Left lobe of liver (tissue), 2 donors: ENCODE data around the gene TMEM178B. TPM values are rescaled to one million over a fixed set of nuclear protein-coding genes. Genes with fewer than 3 reads are reported as not detected.
A peak's percentile ranks its signal among the peaks of the same experiment; 100 is the strongest.
"Not testable (repeated sequence)": the region's sequence is repeated elsewhere in the genome, so short reads cannot be mapped to it uniquely, and the experiment has no call there.

Source experiments
- ATAC-seq: fragments of 200-7000 bp; cut with Tn5 transposase; one replicate; pipeline ENCODE4 v1.9.1; 2020; ENCODE audit warnings: mild to moderate bottlenecking, moderate library complexity
- DNase-seq: peaks from one replicate; pipeline ENCODE4 v3.0.0-alpha.2; 2020; ENCODE audit warnings: low spot score
- total RNA-seq: library from RNA; stranded (reverse); gene quantifications from one replicate; pipeline ENCODE4 v1.2.1, GENCODE V29; 2021
- donor health status: DM: no; HTN: no; CAD: no; lungs with moderate emphysema.
- donor health status: DM: no; HTN: yes; CAD: no.

Gene TMEM178B
- total RNA-seq, 1 donor from 2014 or later = not detected

GRCh38 chr7:141370650-141371049 lies 296.8 kb downstream of the TMEM178B start:
- DNase-seq (no peak), ATAC-seq (no peak)

- DNase-seq = no peak
- no peak for ATAC-seq
Observed at GRCh38 chr7:141374425-141374824, 300.6 kb downstream of the TMEM178B start.

- DNase-seq = no peak
- ATAC-seq = no peak
Observed at GRCh38 chr7:141375442-141375841, 301.6 kb downstream of the TMEM178B start.

DNA sequence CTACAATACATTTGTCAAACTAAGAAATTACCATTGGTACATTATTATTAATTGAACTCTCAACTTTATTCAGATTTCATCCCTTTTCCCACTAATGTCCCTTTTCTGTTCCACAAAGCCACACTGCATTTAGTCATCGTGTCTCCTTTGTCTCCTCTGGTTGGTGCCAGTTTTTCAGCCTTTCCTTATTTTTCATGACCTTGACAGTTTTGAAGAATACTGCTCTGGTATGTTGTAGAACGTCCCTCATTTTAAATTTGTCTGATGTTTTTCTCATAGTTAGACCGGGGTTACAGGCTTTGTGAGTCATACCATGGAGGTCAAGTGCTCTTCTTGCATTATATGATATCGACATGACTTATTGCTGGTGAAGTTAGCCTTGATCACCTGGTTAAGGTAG lies 304.0 kb downstream of the TMEM178B start:
- no peak for ATAC-seq
- no peak for DNase-seq

- DNase-seq (no peak), ATAC-seq (no peak)
Observed at GRCh38 chr7:141378405-141378804, 304.5 kb downstream of the TMEM178B start.

DNA sequence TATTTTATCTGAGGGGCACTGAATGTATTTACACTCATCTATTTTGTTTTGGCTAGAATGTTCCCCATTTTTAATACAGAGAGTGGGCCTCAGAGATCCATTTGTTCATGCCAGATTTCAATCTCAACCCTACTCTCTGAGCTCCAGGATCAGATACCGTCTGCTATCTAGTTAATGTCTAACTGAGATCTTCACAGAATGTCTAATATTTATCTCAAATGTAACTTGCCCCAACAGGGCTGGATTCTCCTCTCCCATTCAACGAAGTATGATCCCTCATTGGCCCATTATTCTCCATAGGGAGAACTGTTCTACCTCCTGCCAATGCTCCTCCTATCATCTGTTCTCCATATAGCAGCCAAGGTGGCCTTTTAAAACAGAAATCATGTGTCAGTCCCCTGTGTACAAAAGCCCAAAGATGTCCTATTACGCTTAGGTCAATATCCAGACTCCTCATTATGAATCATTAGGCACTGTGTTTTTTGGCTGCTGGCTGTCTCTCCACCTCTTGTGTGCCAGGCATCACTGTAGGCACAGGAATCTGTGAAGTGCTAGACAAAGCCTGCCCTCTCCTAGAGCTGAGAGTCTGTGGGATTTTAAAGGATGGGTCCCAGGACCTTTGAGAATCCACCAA lies 308.0 kb downstream of the TMEM178B start:
- DNase-seq (no peak), ATAC-seq (peak; percentile 76)

DNA sequence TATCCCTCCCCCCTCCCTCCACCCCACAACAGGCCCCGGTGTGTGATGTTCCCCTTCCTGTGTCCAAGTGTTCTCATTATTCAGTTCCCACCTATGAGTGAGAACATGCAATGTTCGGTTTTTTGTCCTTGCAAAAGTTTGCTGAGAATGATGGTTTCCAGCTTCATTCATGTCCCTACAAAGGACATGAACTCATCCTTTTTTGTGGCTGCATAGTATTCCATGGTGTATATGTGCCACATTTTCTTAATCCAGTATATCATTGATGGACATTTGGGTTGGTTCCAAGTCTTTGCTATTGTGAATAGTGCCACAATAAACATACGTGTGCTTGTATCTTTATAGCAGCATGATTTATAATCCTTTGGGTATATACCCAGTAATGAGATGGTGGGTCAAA lies 309.5 kb downstream of the TMEM178B start:
- DNase-seq = not testable (repeated sequence)

DNA sequence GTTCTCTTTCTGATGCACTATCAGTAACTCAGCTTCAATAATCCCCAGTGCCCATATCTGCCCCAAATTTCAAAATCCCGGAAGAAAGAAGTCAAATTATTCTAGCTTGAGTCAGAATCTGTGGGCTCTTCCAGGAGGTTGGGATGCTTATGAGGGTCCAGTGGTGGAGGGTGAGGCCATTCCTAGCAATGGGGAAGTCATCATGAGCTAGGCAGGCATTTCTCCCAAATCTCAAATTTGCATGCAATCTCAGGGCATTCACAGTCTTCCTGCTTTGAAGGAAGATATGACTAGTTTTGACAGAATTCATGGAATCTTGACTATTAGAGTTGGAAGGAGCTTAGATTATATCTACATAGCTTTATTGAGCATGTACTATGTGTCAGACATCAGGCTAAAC lies 313.0 kb downstream of the TMEM178B start:
- DNase-seq (no peak), ATAC-seq (no peak)

More for the DNA sequence above, 309.5 kb downstream of the TMEM178B start:
- ATAC-seq = not testable (repeated sequence)

GRCh38 chr7:141387521-141388217 lies 313.8 kb downstream of the TMEM178B start:
- no peak for ATAC-seq
- DNase-seq = no peak

DNA sequence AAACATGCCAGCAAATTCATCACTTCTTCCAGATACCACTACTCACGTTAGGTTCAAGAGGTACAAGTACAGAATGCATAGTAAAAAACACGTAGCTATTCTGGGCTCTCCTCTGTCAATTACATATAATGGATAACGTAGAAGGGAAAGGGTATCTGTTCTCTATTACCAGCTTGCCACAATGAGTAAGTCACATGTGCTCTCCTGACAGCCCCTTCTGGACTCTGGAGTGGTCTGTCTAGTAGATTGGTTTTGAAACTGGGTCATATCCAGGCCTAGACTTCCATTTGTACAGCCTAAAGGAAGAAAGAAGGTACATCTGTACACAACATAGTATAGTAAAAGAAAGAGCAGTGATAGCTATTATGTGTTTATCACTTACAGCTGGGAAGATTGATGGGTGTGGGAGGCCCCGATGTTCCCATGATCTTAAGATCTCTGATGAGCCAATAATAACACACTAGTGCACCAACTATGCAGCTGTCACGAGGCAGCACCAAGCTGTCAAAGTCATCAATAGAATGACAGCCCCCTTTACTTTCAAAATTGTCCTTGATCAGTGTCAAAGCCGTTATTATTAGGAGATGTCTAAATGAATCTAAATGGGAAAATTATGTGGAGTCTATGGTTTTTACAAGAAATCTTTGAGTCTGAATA lies 315.4 kb downstream of the TMEM178B start:
- ATAC-seq (no peak), DNase-seq (no peak)

DNA sequence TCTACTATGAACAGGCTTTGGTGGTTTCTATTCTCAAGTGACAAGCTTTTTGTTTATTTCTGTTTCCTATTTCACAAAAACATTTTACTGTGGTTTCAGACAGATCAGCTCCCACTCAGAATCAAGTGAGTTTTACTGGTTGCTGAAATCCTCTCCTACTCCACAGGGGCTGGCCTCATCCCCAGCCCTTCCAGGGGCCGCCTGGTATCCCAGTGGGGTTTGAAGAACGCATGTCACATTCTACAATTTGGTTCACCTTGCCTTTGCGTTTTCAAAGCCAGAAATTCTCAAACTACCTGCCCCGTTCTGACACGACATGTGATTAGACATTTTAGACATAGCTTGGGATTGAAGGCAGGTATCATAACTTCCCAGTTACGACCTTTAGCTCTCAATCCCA lies 316.5 kb downstream of the TMEM178B start:
- DNase-seq = no peak
- no peak for ATAC-seq

- DNase-seq (no peak), ATAC-seq (no peak)
Observed at GRCh38 chr7:141393056-141393455, 319.2 kb downstream of the TMEM178B start.

DNA sequence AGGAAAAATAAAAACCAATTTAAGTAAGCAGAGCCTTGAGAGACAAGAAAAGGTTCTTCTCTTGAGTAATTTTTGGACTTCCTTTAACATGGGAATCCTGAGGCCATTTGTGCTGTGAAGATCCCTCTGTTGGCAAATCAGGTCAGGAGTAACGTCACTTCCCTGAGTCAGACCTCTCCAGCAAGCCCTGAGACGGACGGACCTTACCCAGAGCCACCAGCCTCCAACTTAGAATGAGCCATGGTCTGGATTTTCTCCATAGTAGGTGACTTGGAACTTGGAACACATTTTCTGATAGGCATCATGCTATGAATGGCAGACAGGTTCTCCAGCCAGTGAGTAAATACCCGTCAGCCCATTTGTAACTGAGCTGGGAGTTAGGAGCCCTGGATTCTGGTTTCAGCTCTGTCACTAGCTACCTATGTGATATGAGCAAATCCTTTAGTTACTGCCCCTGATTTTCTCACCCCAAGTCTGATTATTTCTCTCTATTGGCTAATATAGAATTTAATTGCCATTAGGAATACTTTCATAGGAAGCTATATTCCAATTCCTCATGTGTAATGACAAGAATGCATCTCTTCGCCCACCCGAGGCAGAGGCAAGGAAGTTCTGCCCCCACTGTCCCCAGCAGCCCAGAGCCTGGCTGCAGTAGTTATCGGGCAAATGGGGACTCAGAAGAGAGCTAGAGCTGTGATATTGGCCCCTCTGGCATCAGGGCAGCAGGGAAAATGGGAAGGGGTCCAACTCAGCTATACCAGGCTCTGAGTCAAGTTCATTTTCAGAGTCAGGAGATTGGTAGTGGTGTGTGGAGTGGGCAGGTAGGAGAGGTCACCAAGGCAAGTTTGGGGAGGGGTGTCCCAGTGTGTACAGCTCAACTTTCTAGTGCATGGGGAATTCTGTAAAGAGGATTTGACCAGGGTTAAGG lies 323.6 kb downstream of the TMEM178B start:
- no peak for ATAC-seq

GRCh38 chr7:141400356-141400755 lies 326.5 kb downstream of the TMEM178B start:
- DNase-seq = no peak
- ATAC-seq = no peak

More for the DNA sequence above, 323.6 kb downstream of the TMEM178B start:
- DNase-seq = no peak

DNA sequence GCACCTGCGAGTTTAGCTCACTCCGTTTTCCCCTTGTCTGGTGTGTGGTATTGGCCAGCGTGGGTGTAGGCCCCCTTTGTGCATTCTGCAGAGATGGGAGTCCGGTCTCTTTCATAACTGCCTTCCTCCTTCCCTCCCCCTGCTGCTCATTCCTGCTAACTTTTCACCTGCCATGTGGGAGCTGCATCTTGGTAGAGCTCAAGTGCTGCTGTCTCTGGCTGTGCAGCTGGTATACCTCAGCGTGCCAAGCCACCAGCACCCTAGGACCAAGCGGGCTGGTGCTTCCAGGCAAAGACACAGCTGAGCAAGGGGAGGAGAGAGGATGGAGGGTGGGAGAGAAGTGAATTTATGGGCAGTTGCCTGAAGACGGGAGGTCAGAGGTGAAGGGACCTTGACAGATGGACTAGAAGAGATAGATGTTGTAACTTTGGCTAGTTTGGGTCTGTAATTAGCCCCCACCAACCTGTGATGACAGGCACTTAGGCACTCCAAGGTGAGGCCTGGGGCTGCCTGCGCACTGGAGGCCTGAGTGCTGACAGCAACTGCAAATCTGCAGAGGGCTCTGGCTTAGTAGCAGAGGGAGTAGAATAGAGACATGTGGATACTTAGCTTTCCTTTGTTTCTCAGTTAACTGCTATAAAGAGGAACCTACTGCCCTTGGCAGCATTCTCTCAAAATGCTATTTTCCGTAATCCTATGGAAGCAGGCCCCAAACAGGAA lies 328.6 kb downstream of the TMEM178B start:
- no peak for ATAC-seq

DNA sequence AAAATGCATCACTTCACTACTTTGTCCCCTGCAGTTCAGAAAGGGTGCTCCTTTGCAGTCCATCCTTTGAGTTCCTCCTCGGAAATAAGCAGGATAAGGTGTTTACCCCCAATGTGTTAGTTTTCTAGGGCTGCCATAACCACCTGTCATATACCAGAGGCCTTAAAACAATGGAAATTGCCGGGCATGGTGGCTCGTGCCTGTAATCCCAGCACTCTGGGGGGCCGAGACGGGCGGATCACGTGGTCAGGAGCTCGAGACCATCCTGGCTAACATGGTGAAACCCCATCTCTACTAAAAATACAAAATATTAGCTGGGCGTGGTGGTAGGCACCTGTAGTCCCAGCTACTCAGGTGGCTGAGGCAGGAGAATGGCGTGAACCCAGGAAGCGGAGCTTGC lies 330.0 kb downstream of the TMEM178B start:
- DNase-seq, ATAC-seq: not testable (repeated sequence)

More for the DNA sequence above, 328.6 kb downstream of the TMEM178B start:
- DNase-seq = no peak

DNA sequence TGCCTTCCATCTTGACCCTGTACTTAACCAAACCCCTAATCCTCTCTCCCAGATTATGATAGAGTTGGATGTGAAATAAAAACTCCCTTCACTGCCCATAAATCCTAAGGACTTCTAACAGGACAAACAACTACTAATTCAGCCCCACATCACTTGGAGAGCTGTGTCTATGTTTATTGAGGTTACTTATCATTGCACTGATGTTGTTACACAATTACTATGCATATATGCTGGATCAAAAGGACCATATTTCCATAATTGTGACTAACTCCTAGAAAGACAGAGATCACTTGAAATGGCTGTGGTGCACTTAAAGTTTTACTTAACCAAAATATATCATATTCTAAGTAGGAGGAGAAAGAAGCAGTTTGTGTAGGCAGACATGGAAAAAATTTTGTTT lies 332.5 kb downstream of the TMEM178B start:
- DNase-seq (no peak), ATAC-seq (no peak)

GRCh38 chr7:141407893-141408292 lies 334.0 kb downstream of the TMEM178B start:
- ATAC-seq = no peak
- DNase-seq = no peak

DNA sequence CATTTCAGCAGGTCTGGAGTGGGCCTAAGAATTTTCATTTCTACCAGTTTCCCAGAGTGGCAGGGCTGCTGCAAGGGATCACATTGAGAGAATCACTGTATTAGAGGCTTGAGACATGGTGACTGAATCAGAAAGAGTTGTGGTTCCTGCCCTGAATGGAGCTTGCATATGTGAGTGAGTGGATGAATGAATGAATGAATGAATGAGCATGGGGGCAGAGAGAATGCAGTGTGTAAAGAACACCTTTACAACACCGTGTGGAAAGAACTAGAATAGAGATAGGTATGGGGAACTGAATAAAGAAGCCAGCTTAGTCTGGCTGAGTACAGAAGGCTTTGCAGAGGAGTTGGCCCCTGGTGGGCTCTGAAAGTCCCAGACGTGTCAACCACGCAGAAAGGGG lies 334.6 kb downstream of the TMEM178B start:
- ATAC-seq = no peak
- no peak for DNase-seq

GRCh38 chr7:141409219-141409618 lies 335.4 kb downstream of the TMEM178B start:
- no peak for DNase-seq
- no peak for ATAC-seq
